HEK293T (cell line): ENCODE data around the gene KANTR.
A peak's percentile ranks its signal among the peaks of the same experiment; 100 is the strongest.

Source experiments
- CTCF ChIA-PET: fragments of 350-600 bp; formaldehyde crosslinking; extraction: SDS; loops from one replicate; lab custom pipeline; 2021; ENCODE audit warnings: antibody characterized with exemption, inconsistent platforms; lab: Yijun Ruan, JAX
- POLR2A ChIA-PET: fragments of 350-600 bp; formaldehyde crosslinking; extraction: SDS; loops from one replicate; lab custom pipeline; 2020; ENCODE audit warnings: antibody characterized with exemption, inconsistent platforms; lab: Yijun Ruan, JAX
- DNase-seq: peaks from one replicate; pipeline ENCODE4 v3.0.0; 2012; ENCODE audit warnings: mixed read lengths; ENCODE audit errors: extremely low spot score
- ARNT ChIP-seq: fragments of 450-650 bp; IDR thresholded peaks from 2 replicates; pipeline ENCODE4 v1.6.1; 2017; ENCODE audit warnings: mild to moderate bottlenecking
- BHLHE40 ChIP-seq: fragments of 450-650 bp; IDR thresholded peaks from 2 replicates; pipeline ENCODE4 v1.6.1; 2016; ENCODE audit warnings: mild to moderate bottlenecking, moderate library complexity, borderline replicate concordance
- CTBP1 ChIP-seq: fragments of 450-650 bp; IDR thresholded peaks from 2 replicates; pipeline ENCODE4 v1.6.1; 2016; ENCODE audit warnings: borderline replicate concordance
- ELF4 ChIP-seq: fragments of 450-650 bp; IDR thresholded peaks from 2 replicates; pipeline ENCODE4 v1.6.1; 2017; ENCODE audit warnings: antibody characterized with exemption
- FOXA1 ChIP-seq: fragments of 450-650 bp; IDR thresholded peaks from 2 replicates; pipeline ENCODE4 v1.6.1; 2016; ENCODE audit warnings: mild to moderate bottlenecking
- FOXK2 ChIP-seq: fragments of 450-650 bp; IDR thresholded peaks from 2 replicates; pipeline ENCODE4 v1.6.1; 2016; ENCODE audit warnings: mild to moderate bottlenecking
- FOXM1 ChIP-seq: fragments of 450-650 bp; IDR thresholded peaks from 2 replicates; pipeline ENCODE4 v1.6.1; 2017; ENCODE audit warnings: mild to moderate bottlenecking, borderline replicate concordance
- HDGF ChIP-seq: fragments of 450-650 bp; IDR thresholded peaks from 2 replicates; pipeline ENCODE4 v1.6.1; 2017; ENCODE audit warnings: antibody characterized with exemption, borderline replicate concordance
- L3MBTL2 ChIP-seq: fragments of 450-650 bp; conservative IDR thresholded peaks from 2 replicates; pipeline ENCODE4 v1.6.1; 2016; ENCODE audit warnings: mild to moderate bottlenecking
- LEF1 ChIP-seq: fragments of 450-650 bp; IDR thresholded peaks from 2 replicates; pipeline ENCODE4 v1.6.1; 2017; ENCODE audit warnings: mild to moderate bottlenecking, borderline replicate concordance
- NFRKB ChIP-seq: fragments of 450-650 bp; IDR thresholded peaks from 2 replicates; pipeline ENCODE4 v1.6.1; 2016; ENCODE audit warnings: mild to moderate bottlenecking, moderate library complexity
- SP1 ChIP-seq: fragments of 450-650 bp; IDR thresholded peaks from 2 replicates; pipeline ENCODE4 v1.6.1; 2017
- SUZ12 ChIP-seq: fragments of 450-650 bp; IDR thresholded peaks from 2 replicates; pipeline ENCODE4 v1.6.1; 2016; ENCODE audit warnings: mild to moderate bottlenecking
- TARDBP ChIP-seq: fragments of 450-650 bp; IDR thresholded peaks from 2 replicates; pipeline ENCODE4 v1.6.1; 2016
- ZNF384 ChIP-seq: fragments of 450-650 bp; IDR thresholded peaks from 2 replicates; pipeline ENCODE4 v1.6.1; 2016
- TF ChIP-seq, protein P1 (sequence below): fragments of 450-650 bp; IDR thresholded peaks from 2 replicates; pipeline ENCODE4 v1.6.1; 2016

The KANTR gene

GRCh38 chrX:53080628-53081580 is 13.0 kb upstream of the KANTR start:
- ChIA-PET CTCF (interaction anchor here (0.6 kb wide), 1 partner anchor 194 kb away, joined by 3 read pairs; no protein-coding TSS in a partner anchor), POLR2A (interaction anchor here (1.1 to 1.3 kb wide), 2 partner anchors 8 to 13 kb away, joined by 5 to 12 read pairs; no protein-coding TSS in a partner anchor)
- no peak for DNase-seq
- TF ChIP-seq CTBP1: no peak
- no peak for TF ChIP-seq LEF1
- TF ChIP-seq, protein P1, sequence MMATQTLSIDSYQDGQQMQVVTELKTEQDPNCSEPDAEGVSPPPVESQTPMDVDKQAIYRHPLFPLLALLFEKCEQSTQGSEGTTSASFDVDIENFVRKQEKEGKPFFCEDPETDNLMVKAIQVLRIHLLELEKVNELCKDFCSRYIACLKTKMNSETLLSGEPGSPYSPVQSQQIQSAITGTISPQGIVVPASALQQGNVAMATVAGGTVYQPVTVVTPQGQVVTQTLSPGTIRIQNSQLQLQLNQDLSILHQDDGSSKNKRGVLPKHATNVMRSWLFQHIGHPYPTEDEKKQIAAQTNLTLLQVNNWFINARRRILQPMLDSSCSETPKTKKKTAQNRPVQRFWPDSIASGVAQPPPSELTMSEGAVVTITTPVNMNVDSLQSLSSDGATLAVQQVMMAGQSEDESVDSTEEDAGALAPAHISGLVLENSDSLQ: no peak
- TF ChIP-seq BHLHE40: no peak
- no peak for TF ChIP-seq SUZ12
- TF ChIP-seq FOXK2: no peak
- TF ChIP-seq ARNT: no peak
- no peak for TF ChIP-seq HDGF

DNA sequence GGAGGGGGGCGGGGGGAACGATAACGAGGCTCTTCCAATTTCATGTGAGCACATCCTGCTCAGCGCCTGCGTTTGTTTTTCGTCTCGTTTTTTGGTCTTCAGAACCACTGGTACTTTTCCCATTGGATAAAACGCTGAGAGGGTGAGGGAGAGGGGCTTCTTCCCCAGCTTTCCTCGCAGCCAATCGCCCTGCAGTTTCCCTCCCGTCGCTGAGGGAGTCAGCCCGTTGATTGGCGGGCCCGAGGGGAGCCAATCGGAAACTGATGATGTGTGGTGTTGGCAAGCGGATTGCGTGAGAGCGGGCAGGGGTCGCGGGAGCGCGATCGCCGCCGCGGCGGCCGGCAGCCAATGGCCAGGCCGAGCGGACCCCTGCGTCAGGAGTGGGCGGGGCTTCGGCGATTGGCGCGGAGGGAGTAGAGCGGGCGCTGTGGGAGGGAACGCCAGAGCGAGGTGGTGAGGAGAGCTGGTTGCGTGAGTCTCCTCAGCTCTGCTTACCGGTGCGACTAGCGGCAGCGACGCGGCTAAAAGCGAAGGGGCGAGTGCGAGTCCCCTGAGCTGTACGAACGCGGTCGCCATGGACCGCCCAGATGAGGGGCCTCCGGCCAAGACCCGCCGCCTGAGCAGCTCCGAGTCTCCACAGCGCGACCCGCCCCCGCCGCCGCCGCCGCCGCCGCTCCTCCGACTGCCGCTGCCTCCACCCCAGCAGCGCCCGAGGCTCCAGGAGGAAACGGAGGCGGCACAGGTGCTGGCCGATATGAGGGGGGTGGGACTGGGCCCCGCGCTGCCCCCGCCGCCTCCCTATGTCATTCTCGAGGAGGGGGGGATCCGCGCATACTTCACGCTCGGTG is 11.8 kb upstream of the KANTR start, which contains the start of gene TSPYL2:
TSPYL2 (plus strand) TSS at position 443 of the 848 bp plus-strand sequence; CDS start at position 575, 132 bp downstream.
- no peak for TF ChIP-seq ZNF384
- TF ChIP-seq, protein P1: peak; percentile 97
- no peak for TF ChIP-seq L3MBTL2
- TF ChIP-seq ARNT: peak; percentile 93
- TF ChIP-seq ELF4: peak; percentile 76; the same call in 1 of the 2 replicates
- CTCF ChIA-PET: interaction anchor here (0.8 kb wide), 1 partner anchor 10 kb away, joined by 3 read pairs; no protein-coding TSS in a partner anchor
- peak; percentile 88 for DNase-seq
- POLR2A ChIA-PET: interaction anchor here (0.7 to 1.3 kb wide), 9 partner anchors 9 to 143 kb away, joined by 3 to 12 read pairs (median 5); partner anchors contain the start of gene KDM5C

DNA sequence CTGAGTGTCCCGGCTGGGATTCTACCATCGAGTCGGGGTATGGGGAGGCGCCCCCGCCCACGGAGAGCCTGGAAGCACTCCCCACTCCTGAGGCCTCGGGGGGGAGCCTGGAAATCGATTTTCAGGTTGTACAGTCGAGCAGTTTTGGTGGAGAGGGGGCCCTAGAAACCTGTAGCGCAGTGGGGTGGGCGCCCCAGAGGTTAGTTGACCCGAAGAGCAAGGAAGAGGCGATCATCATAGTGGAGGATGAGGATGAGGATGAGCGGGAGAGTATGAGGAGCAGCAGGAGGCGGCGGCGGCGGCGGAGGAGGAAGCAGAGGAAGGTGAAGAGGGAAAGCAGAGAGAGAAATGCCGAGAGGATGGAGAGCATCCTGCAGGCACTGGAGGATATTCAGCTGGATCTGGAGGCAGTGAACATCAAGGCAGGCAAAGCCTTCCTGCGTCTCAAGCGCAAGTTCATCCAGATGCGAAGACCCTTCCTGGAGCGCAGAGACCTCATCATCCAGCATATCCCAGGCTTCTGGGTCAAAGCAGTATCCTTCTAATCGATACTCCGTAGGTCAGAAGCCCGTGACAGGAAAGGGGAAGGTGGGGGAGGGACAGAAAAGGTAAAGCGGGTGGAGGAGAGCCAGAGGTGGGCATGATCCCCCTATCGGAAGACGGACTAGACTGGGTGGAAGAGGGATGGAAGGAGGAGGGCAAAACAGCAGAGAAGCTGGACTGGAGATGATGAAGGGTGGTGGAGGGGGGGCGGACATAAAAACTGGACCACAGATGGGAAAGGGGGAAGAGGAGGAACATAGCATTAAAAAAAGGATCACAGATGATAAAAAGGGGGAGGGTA is 10.9 kb upstream of the KANTR start:
- TF ChIP-seq LEF1 (no peak), TARDBP (no peak), NFRKB (no peak), ELF4 (no peak)
- TF ChIP-seq, protein P1: no peak
- CTCF ChIA-PET: interaction anchor here (0.8 kb wide), 1 partner anchor 11 kb away, joined by 3 read pairs; no protein-coding TSS in a partner anchor
- DNase-seq: no peak
- POLR2A ChIA-PET: interaction anchor here (1.1 to 1.3 kb wide), 4 partner anchors 8 to 40 kb away, joined by 3 to 11 read pairs (median 4); no protein-coding TSS in a partner anchor

GRCh38 chrX:53084043-53084570 is 9.8 kb upstream of the KANTR start:
- TF ChIP-seq, protein P1: no peak
- no peak for TF ChIP-seq NFRKB
- no peak for TF ChIP-seq TARDBP
- TF ChIP-seq ARNT: no peak
- TF ChIP-seq FOXA1: no peak
- TF ChIP-seq SUZ12: no peak
- TF ChIP-seq ZNF384: no peak
- no peak for TF ChIP-seq LEF1
- TF ChIP-seq CTBP1: no peak
- no peak for TF ChIP-seq ELF4
- no peak for TF ChIP-seq HDGF
- TF ChIP-seq BHLHE40: no peak
- no peak for TF ChIP-seq FOXK2
- TF ChIP-seq FOXM1: no peak
- no peak for TF ChIP-seq SP1
- no peak for TF ChIP-seq L3MBTL2
- DNase-seq: no peak
- CTCF ChIA-PET: no interaction called here
- POLR2A ChIA-PET: no interaction called here
